ENCODE measurements around the gene CDH13. TPM values are rescaled to one million over a fixed set of nuclear protein-coding genes. Genes with fewer than 3 reads are reported as not detected.

The CDH13 gene
- polyA plus RNA-seq, 2 of the 4 experiments (the other 2 are of a cell fraction): not detected

DNA sequence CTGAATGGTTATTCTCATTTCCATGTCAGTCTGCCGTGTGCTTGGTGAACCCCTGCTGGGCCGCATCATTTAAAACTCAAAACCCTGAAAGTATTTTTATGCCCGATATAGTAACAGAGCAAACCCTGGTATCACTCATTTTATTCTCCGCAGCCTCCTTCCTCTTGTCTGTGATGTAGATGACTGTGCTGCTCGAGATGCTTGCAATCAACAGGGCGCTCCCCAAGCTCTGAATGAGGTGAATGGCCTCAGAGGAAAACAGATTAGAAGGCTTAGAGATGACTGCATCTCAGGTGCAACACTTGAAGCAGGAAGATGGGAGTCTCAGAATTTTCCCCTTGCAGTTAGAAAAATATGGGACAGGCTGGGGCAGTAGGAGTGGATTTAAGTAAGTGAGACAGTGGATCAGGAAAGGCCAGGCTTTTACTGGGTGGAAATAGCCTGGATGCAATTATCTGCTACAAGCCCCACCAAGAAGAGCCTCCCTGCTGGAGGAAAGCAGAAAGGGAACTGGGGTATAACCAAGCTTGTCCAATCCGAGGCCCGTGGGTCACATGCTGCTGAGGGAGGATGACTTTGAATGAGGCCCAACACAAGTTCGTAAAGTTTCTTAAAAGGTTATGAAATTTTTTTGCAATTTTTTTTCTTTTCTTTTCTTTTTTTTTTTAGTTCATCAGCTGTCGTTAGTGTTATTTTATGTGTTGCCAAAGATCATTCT lies 166.9 kb downstream of the CDH13 start (continued):
- TF ChIP-seq, protein P1, sequence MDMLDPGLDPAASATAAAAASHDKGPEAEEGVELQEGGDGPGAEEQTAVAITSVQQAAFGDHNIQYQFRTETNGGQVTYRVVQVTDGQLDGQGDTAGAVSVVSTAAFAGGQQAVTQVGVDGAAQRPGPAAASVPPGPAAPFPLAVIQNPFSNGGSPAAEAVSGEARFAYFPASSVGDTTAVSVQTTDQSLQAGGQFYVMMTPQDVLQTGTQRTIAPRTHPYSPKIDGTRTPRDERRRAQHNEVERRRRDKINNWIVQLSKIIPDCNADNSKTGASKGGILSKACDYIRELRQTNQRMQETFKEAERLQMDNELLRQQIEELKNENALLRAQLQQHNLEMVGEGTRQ (IDR thresholded peaks at IDR 0.05): no peak
- TF ChIP-seq, protein P2, sequence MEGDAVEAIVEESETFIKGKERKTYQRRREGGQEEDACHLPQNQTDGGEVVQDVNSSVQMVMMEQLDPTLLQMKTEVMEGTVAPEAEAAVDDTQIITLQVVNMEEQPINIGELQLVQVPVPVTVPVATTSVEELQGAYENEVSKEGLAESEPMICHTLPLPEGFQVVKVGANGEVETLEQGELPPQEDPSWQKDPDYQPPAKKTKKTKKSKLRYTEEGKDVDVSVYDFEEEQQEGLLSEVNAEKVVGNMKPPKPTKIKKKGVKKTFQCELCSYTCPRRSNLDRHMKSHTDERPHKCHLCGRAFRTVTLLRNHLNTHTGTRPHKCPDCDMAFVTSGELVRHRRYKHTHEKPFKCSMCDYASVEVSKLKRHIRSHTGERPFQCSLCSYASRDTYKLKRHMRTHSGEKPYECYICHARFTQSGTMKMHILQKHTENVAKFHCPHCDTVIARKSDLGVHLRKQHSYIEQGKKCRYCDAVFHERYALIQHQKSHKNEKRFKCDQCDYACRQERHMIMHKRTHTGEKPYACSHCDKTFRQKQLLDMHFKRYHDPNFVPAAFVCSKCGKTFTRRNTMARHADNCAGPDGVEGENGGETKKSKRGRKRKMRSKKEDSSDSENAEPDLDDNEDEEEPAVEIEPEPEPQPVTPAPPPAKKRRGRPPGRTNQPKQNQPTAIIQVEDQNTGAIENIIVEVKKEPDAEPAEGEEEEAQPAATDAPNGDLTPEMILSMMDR (IDR thresholded peaks at IDR 0.05): no peak
- TF ChIP-seq RFX5 (IDR thresholded peaks at IDR 0.05) (no peak), BHLHE40 (IDR thresholded peaks at IDR 0.05; ENCODE audit: low read depth, low read length) (no peak)

DNA sequence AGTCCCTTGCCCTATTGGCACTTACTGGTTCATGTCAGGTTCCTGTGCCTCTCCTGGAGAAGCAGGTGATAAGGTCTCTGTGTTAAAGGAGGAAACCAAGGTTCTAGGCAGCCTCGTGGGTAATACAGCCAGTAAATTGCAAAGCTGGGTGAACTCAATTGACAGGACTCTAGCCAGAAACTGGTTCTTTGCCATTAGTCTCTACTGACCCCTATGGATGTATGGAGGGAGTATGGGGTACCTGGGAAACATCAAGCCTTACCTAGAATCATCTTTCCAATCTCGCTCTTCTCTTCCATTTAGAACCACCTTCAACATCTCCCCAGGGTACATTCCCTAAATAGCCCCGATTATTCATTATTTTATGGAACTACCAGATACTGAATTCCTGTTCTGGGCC lies 169.3 kb downstream of the CDH13 start:
- Histone ChIP-seq H3K4me1 (no peaks in the 10 kb centered on the region), H3K4me2 (no peak overlapping the region), H3K27ac (no peak overlapping the region), H3K9me3 (no peaks in the 10 kb centered on the region), H3K4me3 (no peak overlapping the region)
- WGBS (ENCODE audit: missing lambda C conversion rate): 1% methylated on average over 3 of the region's 3 CpGs
- DNase-seq (ENCODE audit: low read depth in 1 of 2, low spot score in 1 of 2) (no peak), FAIRE-seq (no peak), ATAC-seq (no peak)
- CTCF ChIA-PET: interaction anchor here (1.1 to 1.2 kb wide), 2 partner anchors 12 to 183 kb away, joined by 3 to 4 read pairs; no protein-coding TSS in a partner anchor
- POLR2A ChIA-PET: no interaction called here
- TF ChIP-seq POLR2AphosphoS2 (conservative IDR thresholded peaks at IDR 0.05; ENCODE audit: low read length) (no peak), MYC (IDR thresholded peaks at IDR 0.05; ENCODE audit: borderline replicate concordance, low read length) (no peak), CBX2 (IDR thresholded peaks at IDR 0.05; ENCODE audit: borderline replicate concordance, low read depth) (no peak), JUNB (IDR thresholded peaks at IDR 0.05) (no peak), PHF8 (IDR thresholded peaks at IDR 0.05; ENCODE audit: borderline replicate concordance, low read depth) (no peak), GATA3 (IDR thresholded peaks at IDR 0.05; ENCODE audit: borderline replicate concordance) (no peak), TP53 (CRISPR knock-in tag; IDR thresholded peaks at IDR 0.05) (no peak), HDAC2 (IDR thresholded peaks at IDR 0.05) (no peak)

DNA sequence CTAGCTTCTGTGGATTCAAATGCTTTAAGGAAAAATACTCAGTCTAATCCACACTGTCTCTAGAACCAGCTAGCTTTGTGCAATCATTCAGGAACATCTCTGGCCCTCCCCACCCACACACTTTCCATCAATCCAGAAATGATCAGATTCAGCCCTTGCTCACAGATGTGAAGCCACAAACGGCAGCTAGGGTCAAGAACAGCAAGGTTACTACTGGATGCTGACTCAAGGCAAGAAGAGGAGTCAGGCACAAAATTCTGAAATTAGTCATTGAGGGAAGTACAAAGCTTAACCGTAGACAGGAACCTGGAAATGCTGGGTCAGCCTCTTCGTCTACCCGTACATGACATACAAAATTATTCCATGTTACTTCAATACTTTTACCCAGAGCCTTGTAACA lies 174.6 kb downstream of the CDH13 start:
- 3% methylated on average over 4 of the region's 4 CpGs for WGBS (ENCODE audit: missing lambda C conversion rate)
- POLR2A ChIA-PET: no interaction called here
- Histone ChIP-seq H3K4me2 (no peak overlapping the region), H3K4me1 (no peaks in the 10 kb centered on the region), H3K27ac (no peak overlapping the region), H3K9me3 (no peaks in the 10 kb centered on the region), H3K4me3 (no peak overlapping the region)
- DNase-seq (ENCODE audit: low read depth in 1 of 2, low spot score in 1 of 2) (no peak), ATAC-seq (no peak), FAIRE-seq (no peak)
- CTCF ChIA-PET: no interaction called here
- TF ChIP-seq RAD21 (conservative IDR thresholded peaks at IDR 0.05 in 1 of 2, IDR thresholded peaks at IDR 0.05 in 1 of 2) (no peak), FOSL2 (IDR thresholded peaks at IDR 0.05) (no peak), FOSL2 (CRISPR knock-in tag; IDR thresholded peaks at IDR 0.05) (no peak), TFCP2L1 (CRISPR knock-in tag; IDR thresholded peaks at IDR 0.05) (no peak), RFX5 (IDR thresholded peaks at IDR 0.05) (no peak)

DNA sequence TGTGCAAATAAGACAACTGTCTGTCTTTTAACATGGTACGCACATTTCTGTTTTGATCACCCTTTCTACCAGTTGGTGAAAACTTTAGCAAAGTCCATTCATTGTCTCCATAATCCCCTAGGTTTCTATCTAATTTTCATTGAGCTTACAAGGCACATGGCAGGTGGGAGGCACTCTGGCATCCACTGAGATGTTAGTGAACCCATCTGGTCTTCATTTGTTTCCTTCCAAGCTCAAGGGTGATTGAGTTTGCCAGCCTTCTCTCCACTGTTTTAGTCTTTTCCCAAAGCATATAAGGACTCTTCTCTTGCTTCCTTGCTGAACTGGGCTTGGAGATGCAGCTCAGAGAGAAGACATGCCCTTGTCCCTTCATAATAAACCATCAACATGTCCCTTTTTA lies 179.1 kb downstream of the CDH13 start:
- ChIA-PET POLR2A (no interaction called here), CTCF (no interaction called here)
- TF ChIP-seq HEYL (CRISPR knock-in tag; IDR thresholded peaks at IDR 0.05): no peak
- TF ChIP-seq, protein P3, sequence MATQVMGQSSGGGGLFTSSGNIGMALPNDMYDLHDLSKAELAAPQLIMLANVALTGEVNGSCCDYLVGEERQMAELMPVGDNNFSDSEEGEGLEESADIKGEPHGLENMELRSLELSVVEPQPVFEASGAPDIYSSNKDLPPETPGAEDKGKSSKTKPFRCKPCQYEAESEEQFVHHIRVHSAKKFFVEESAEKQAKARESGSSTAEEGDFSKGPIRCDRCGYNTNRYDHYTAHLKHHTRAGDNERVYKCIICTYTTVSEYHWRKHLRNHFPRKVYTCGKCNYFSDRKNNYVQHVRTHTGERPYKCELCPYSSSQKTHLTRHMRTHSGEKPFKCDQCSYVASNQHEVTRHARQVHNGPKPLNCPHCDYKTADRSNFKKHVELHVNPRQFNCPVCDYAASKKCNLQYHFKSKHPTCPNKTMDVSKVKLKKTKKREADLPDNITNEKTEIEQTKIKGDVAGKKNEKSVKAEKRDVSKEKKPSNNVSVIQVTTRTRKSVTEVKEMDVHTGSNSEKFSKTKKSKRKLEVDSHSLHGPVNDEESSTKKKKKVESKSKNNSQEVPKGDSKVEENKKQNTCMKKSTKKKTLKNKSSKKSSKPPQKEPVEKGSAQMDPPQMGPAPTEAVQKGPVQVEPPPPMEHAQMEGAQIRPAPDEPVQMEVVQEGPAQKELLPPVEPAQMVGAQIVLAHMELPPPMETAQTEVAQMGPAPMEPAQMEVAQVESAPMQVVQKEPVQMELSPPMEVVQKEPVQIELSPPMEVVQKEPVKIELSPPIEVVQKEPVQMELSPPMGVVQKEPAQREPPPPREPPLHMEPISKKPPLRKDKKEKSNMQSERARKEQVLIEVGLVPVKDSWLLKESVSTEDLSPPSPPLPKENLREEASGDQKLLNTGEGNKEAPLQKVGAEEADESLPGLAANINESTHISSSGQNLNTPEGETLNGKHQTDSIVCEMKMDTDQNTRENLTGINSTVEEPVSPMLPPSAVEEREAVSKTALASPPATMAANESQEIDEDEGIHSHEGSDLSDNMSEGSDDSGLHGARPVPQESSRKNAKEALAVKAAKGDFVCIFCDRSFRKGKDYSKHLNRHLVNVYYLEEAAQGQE (IDR thresholded peaks at IDR 0.05): no peak
- no peak for TF ChIP-seq FOXS1 (CRISPR knock-in tag; IDR thresholded peaks at IDR 0.05)
- Histone ChIP-seq H3K4me3 (no peak overlapping the region), H3K4me2 (no peak overlapping the region), H3K4me1 (no peaks in the 10 kb centered on the region), H3K9me3 (no peaks in the 10 kb centered on the region), H3K27ac (no peak overlapping the region)
- DNase-seq (ENCODE audit: low read depth in 1 of 2, low spot score in 1 of 2) (no peak), ATAC-seq (no peak), FAIRE-seq (no peak)
- WGBS (ENCODE audit: missing lambda C conversion rate): 82% methylated on average over 1 of the region's 1 CpG
